Measurements from ENCODE around the gene SP8.

DNA sequence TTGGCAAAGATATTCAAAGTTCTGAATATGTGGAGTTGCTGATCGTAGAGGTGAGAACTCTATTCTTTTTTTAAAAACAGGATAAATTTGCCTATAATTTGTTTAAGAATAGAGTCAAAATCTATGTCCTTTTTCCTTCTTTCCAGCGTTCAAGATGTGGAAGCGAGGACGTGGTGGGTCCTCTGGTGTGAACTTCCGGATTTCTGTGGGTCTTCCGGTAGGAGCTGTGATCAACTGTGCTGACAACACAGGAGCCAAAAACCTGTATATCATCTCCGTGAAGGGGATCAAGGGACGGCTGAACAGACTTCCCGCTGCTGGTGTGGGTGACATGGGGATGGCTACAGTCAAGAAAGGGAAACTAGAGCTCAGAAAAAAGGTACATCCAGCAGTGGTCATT lies 40.5 kb upstream of the SP8 start:
- TF ChIP-seq POLR2A (IDR thresholded peaks at IDR 0.05; ENCODE audit: low read length) = no peak
- TF ChIP-seq GATA1 (IDR thresholded peaks at IDR 0.05; ENCODE audit: low read depth, low read length) = no peak

Measured in erythroblast (primary cell).